Tibial nerve (tissue), 4 donors: ENCODE measurements around the gene LSG1. TPM values are rescaled to one million over a fixed set of nuclear protein-coding genes. Genes with fewer than 3 reads are reported as not detected.

Experiments used
- DNase-seq, 2 donors: peaks; one replicate each; pipeline ENCODE4 v3.0.0-alpha.2; 2019; ENCODE audit warnings: low spot score in 2 of 2
- H3K27ac ChIP-seq, 4 donors: fragments of 200-600 bp; sonication (generic) in 3 of 4; one replicate each; pipeline ENCODE4 v1.5.1; 2017 to 2019; ENCODE audit warnings: mild to moderate bottlenecking in 1 of 4
- H3K27me3 ChIP-seq, 2 donors: fragments of 200-600 bp; sonication (generic) in 1 of 2; one replicate each; pipeline versions ENCODE4 v1.5.1 to v1.6.0; 2017 to 2019
- H3K36me3 ChIP-seq, 3 donors: fragments of 200-600 bp; sonication (generic); one replicate each; pipeline ENCODE4 v1.5.1; 2018 to 2019
- H3K4me1 ChIP-seq, 4 donors: fragments of 200-600 bp; sonication (generic) in 3 of 4; one replicate each; pipeline ENCODE4 v1.5.1; 2017 to 2019
- H3K4me3 ChIP-seq, 4 donors: fragments of 200-600 bp; sonication (generic) in 3 of 4; one replicate each; pipeline ENCODE4 v1.5.1; 2017 to 2019; ENCODE audit warnings: mild to moderate bottlenecking in 1 of 4, moderate library complexity in 1 of 4
- H3K9me3 ChIP-seq, 4 donors: fragments of 200-600 bp; sonication (generic) in 3 of 4; one replicate each; pipeline ENCODE4 v1.5.1; 2017 to 2019
- EP300 ChIP-seq, 2 donors: sonication (generic); formaldehyde crosslinking; IDR thresholded peaks; one replicate each; pipeline ENCODE4 v1.6.1; 2017; ENCODE audit warnings: antibody characterized with exemption in 2 of 2, mild to moderate bottlenecking in 1 of 2
- POLR2A ChIP-seq, 2 donors: fragments of 450-650 bp; IDR thresholded peaks; one replicate each; pipeline ENCODE4 v1.6.1; 2017; ENCODE audit warnings: antibody characterized with exemption in 2 of 2, mild to moderate bottlenecking in 2 of 2, moderate library complexity in 2 of 2
- WGBS, 2 donors: methylation state at CpG; one replicate each; pipeline ENCODE4 v1.1.5; 2018; 5-methylcytosine and 5-hydroxymethylcytosine counted together
- total RNA-seq, 4 donors: library from RNA; depleted of rRNA; stranded (reverse); fragments of >200 nt; gene quantifications; one replicate each; pipeline ENCODE4 v1.1.0, GENCODE V29; 2016
- TF ChIP-seq, protein P1 (sequence below), 5 experiments: fragments of 200-600 bp in 3 of 5; fragments of 450-650 bp in 2 of 5; sonication (generic) in 3 of 5; IDR thresholded peaks; one replicate each; pipeline ENCODE4 v1.5.1; 2016 to 2019; ENCODE audit warnings: antibody characterized with exemption in 5 of 5, mild to moderate bottlenecking in 3 of 5, moderate library complexity in 2 of 5

The LSG1 gene
- total RNA-seq, 4 donors from 2014 or later = 24.9 to 64.5 (median 39.3) TPM

DNA sequence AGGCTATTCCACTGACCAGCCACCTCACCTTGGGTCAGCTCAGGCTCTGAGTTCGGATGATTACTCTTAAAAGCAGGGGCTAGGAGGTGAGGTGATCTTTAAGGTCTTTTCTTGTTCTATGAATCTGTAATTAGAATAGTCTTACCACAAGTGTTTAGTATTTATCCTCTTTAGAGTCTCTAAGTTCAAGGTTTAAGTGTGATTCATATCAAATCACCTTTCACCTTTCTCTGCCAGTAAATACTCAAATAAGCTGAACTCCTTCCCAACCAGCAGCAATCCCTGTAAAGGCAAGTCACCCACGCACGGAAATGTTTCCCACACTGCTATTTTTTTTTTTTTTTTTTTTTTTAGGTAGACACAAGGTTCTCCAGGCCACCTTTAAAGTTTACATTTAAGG is 24.2 kb downstream of the LSG1 start:
- Histone ChIP-seq H3K4me3 (no peak overlapping the region), H3K36me3 (peaks cover 0 to 96% (median 26%) of the 10 kb centered on the region in 3 donors), H3K4me1 (no peaks in the 10 kb centered on the region), H3K27me3 (no peaks in the 10 kb centered on the region), H3K9me3 (no peaks in the 10 kb centered on the region), H3K27ac (no peak overlapping the region)
- WGBS, 2 donors = 82 to 92% methylated on average over 3 of the region's 3 CpGs
- no peak for DNase-seq
- TF ChIP-seq EP300 (IDR thresholded peaks at IDR 0.05) (no peak), POLR2A (IDR thresholded peaks at IDR 0.05) (no peak)
- TF ChIP-seq, protein P1, sequence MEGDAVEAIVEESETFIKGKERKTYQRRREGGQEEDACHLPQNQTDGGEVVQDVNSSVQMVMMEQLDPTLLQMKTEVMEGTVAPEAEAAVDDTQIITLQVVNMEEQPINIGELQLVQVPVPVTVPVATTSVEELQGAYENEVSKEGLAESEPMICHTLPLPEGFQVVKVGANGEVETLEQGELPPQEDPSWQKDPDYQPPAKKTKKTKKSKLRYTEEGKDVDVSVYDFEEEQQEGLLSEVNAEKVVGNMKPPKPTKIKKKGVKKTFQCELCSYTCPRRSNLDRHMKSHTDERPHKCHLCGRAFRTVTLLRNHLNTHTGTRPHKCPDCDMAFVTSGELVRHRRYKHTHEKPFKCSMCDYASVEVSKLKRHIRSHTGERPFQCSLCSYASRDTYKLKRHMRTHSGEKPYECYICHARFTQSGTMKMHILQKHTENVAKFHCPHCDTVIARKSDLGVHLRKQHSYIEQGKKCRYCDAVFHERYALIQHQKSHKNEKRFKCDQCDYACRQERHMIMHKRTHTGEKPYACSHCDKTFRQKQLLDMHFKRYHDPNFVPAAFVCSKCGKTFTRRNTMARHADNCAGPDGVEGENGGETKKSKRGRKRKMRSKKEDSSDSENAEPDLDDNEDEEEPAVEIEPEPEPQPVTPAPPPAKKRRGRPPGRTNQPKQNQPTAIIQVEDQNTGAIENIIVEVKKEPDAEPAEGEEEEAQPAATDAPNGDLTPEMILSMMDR (IDR thresholded peaks at IDR 0.05) = no peak

DNA sequence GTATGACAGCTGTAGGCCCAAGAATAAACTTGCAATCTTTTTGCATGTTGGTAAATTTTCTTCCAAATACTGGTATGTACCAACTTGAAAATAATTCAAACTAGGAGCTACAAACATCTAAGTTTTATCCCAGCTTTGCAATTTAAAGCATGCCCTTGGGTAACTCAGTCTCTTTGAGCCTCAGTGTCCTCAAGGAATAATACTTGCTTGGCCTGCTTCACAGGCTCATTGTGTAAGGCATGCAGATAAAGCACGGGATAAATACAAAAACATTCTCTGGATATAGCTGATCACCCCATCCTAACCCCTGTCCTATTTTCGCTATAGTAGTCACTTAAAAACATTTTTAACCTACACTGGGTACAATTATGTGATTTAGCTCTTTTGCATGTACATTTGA is 29.2 kb downstream of the LSG1 start:
- DNase-seq = no peak
- no peak for TF ChIP-seq POLR2A (IDR thresholded peaks at IDR 0.05)
- TF ChIP-seq, protein P1 (IDR thresholded peaks at IDR 0.05) = no peak
- no peak for TF ChIP-seq EP300 (IDR thresholded peaks at IDR 0.05)
- H3K4me1 ChIP-seq = no peaks in the 10 kb centered on the region
- 69 to 80% methylated on average over 2 of the region's 2 CpGs for WGBS, 2 donors
- no peak overlapping the region for H3K27ac ChIP-seq
- no peak overlapping the region for H3K4me3 ChIP-seq
- H3K27me3 ChIP-seq = no peaks in the 10 kb centered on the region
- H3K36me3 ChIP-seq = peaks cover 0 to 91% (median 3%) of the 10 kb centered on the region in 3 donors
- H3K9me3 ChIP-seq = no peaks in the 10 kb centered on the region

DNA sequence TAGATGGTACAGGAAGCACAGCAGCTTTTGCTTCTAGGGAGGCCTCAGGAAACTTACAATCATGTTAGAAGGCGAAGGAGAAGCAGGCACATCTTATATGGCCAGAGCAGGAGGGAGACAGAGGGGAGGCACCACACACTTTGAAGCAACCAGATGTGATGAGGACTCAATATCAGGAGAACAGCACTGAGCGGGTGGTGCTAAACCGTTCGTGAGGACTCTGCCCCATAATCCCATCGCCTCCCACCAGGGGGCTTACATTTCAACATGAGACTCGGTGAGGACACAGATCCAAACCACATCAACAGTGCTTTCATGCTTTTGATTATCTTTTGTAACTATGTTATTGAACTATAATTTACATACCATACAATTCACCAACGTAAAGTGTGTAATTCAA is 31.2 kb downstream of the LSG1 start:
- Histone ChIP-seq H3K4me3 (no peak overlapping the region), H3K4me1 (no peaks in the 10 kb centered on the region), H3K27me3 (no peaks in the 10 kb centered on the region), H3K27ac (peak overlapping the region in 1 of 4 donors; percentile 5), H3K36me3 (peaks cover 0 to 75% (median 3%) of the 10 kb centered on the region in 3 donors), H3K9me3 (no peaks in the 10 kb centered on the region)
- TF ChIP-seq, protein P1 (IDR thresholded peaks at IDR 0.05) = peak in 1 of 5 experiments; percentile 4
- no peak for TF ChIP-seq EP300 (IDR thresholded peaks at IDR 0.05)
- TF ChIP-seq POLR2A (IDR thresholded peaks at IDR 0.05) = no peak
- DNase-seq = no peak
- 68 to 71% methylated on average over 7 of the region's 7 CpGs for WGBS, 2 donors

DNA sequence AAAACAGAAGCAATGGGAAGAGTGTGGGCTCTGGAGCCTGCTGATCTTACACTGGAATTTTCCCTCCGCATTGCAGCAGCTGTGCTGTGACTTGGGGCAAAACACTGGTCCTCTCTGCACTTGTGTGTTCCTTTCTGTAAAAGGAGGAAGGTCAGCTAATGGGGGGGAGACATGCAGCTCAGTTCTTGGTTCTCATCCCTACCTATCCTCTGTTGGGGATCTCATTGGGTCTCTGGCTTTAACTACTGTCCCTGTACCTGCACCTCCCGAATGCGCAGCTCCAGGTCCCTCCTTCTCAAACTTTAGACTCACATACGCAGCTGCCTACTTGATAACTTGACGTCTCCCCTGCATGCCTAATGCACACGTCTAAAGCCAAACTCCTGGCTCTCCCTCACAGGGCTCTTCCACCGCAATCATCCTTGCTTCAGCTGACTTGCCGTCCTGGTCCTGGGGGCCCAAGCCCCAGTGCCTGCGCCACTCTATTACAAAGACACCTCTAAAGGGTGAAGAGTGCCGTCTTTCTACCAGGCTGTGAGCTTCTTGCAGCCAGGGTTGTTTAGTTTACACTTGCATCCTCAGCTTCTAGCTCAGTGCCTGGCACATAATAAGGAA is 32.9 kb downstream of the LSG1 start:
- H3K27me3 ChIP-seq = no peaks in the 10 kb centered on the region
- DNase-seq = no peak
- TF ChIP-seq POLR2A (IDR thresholded peaks at IDR 0.05) = no peak
- TF ChIP-seq, protein P1 (IDR thresholded peaks at IDR 0.05) = no peak
- TF ChIP-seq EP300 (IDR thresholded peaks at IDR 0.05) = no peak

DNA sequence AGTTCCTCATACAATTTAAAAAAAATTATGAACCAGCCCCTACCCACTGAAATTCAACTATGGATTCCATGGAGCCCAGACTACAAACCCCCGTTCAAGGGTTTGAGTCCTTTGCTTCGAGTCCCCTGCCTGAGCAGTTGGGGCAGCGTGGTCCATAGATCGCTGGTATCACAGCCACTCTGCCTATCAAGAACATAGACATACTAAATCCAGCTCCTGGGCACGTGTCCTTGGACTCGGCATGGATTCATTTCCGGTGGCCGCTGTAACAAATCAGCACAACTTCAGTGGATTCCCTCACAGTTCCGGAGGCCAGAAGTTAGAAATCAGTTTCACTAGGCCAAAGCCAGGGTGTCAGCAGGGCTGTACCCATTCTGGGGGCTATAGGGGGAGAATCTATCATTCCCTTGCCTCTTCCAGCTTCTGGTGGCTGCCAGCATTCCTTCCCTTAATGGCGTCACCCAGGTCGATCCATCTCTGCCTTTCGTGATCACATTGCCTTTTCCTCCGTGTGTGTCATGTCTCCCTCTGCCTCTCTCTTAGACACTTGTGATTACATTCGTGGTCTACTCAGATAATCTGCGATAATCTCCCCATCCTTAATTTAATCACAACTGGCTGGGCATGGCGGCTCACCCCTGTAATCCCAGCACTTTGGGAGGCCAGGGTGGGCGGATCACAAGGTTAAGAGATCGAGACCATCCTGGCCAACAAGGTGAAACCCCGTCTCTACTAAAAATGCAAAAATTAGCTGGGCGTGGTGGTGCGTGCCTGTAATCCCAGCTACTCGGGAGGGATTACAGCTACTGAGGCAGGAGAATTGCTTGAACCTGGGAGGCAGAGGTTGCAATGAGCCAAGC is 34.2 kb downstream of the LSG1 start:
- H3K27me3 ChIP-seq = no peaks in the 10 kb centered on the region
- WGBS, 2 donors = 89 to 92% methylated on average over 21 to 22 of the region's 22 CpGs
- no peaks in the 10 kb centered on the region for H3K9me3 ChIP-seq
- no peak for DNase-seq
- no peak overlapping the region for H3K27ac ChIP-seq
- peaks cover 0 to 4% (median under 1%) of the 10 kb centered on the region in 4 donors for H3K4me1 ChIP-seq
- no peak overlapping the region for H3K4me3 ChIP-seq
- TF ChIP-seq EP300 (IDR thresholded peaks at IDR 0.05) (no peak), POLR2A (IDR thresholded peaks at IDR 0.05) (no peak)
- TF ChIP-seq, protein P1 (IDR thresholded peaks at IDR 0.05) = no peak
- H3K36me3 ChIP-seq = peaks cover 0 to 46% (median 3%) of the 10 kb centered on the region in 3 donors

More for the DNA sequence above, 32.9 kb downstream of the LSG1 start:
- Histone ChIP-seq H3K36me3 (peaks cover 0 to 59% (median 3%) of the 10 kb centered on the region in 3 donors), H3K4me3 (no peak overlapping the region), H3K9me3 (no peaks in the 10 kb centered on the region), H3K27ac (no peak overlapping the region), H3K4me1 (no peaks in the 10 kb centered on the region)
- WGBS, 2 donors = 90 to 94% methylated on average over 10 of the region's 10 CpGs
